ENCODE data around the gene RPL36AL. TPM values are rescaled to one million over a fixed set of nuclear protein-coding genes. Genes with fewer than 3 reads are reported as not detected.
A peak's percentile ranks its signal among the peaks of the same experiment; 100 is the strongest.
"Not testable (repeated sequence)": the region's sequence is repeated elsewhere in the genome, so short reads cannot be mapped to it uniquely, and the experiment has no call there.

Gene RPL36AL
- total RNA-seq: 100 to 1,000 TPM; 236 to 273 TPM
- polyA plus RNA-seq: 709 TPM

GRCh38 chr14:49620182-49621113 is at the start of gene RPL36AL, which contains the start of gene MGAT2:
Gene RPL36AL, minus strand, starts transcription at chr14:49620626. Its CDS starts 1,522 bp downstream, at chr14:49619104.
Gene MGAT2, plus strand, starts transcription at chr14:49620799. Its CDS starts 470 bp downstream, at chr14:49621269.
- peaks cover 0 to 64% (median 8%) of the 10 kb centered on the region in 3 donors for H3K36me3 Mint-ChIP-seq
- H3K4me1 ChIP-seq (ENCODE audit: insufficient read depth, low read length): peaks cover 50% of the 10 kb centered on the region
- peak within 1 kb of the TSS; percentile 99 for H3K27ac ChIP-seq (ENCODE audit: low read depth, low read length)

GRCh38 chr14:49659526-49660455 is 39.4 kb upstream of the RPL36AL start:
- Mint-ChIP-seq H3K36me3 (no peaks in the 10 kb centered on the region), H3K4me3 (no peak overlapping the region), H3K4me1 (peaks cover 0 to 3% (median 3%) of the 10 kb centered on the region in 3 donors), H3K9me3 (no peaks in the 10 kb centered on the region), H3K27me3 (no peaks in the 10 kb centered on the region), H3K27ac (peak overlapping the region in 1 of 8 donors; percentile 54)
- ChIA-PET CTCF (interaction anchor here (0.8 to 1.5 kb wide), 2 partner anchors 9 to 109 kb away, joined by 3 read pairs; no protein-coding TSS in a partner anchor), POLR2A (no interaction called here)
- Histone ChIP-seq H3K27ac (ENCODE audit: low read depth, low read length) (no peak overlapping the region), H3K4me3 (ENCODE audit: low read length) (no peak overlapping the region), H3K9me3 (ENCODE audit: low read length) (no peaks in the 10 kb centered on the region), H3K27me3 (ENCODE audit: insufficient read depth, low read length, poor library complexity, severe bottlenecking) (no peaks in the 10 kb centered on the region), H3K4me1 (ENCODE audit: insufficient read depth, low read length) (no peaks in the 10 kb centered on the region), H3K36me3 (ENCODE audit: insufficient read depth, low read length) (no peaks in the 10 kb centered on the region)
- DNase-seq: no peak

More at GRCh38 chr14:49620182-49621113, at the start of gene RPL36AL, which contains the start of gene MGAT2:
- H3K27me3 ChIP-seq (ENCODE audit: insufficient read depth, low read length, poor library complexity, severe bottlenecking): no peaks in the 10 kb centered on the region
- H3K9me3 ChIP-seq (ENCODE audit: low read length): no peaks in the 10 kb centered on the region
- H3K4me3 ChIP-seq (ENCODE audit: low read length): peak within 1 kb of the TSS; percentile 80
- peak within 1 kb of the TSS; percentile 98 to 100 (median 100) for H3K27ac Mint-ChIP-seq
- H3K36me3 ChIP-seq (ENCODE audit: insufficient read depth, low read length): peaks cover 5% of the 10 kb centered on the region
- no peaks in the 10 kb centered on the region for H3K9me3 Mint-ChIP-seq
- peaks cover 57 to 68% (median 65%) of the 10 kb centered on the region in 3 donors for H3K4me1 Mint-ChIP-seq
- peak; percentile 91 to 96 (median 96) for DNase-seq
- ChIA-PET POLR2A (interaction anchor here (0.5 to 2.7 kb wide), 21 partner anchors 9 to 1203 kb away, joined by 3 to 105 read pairs (median 5); partner anchors contain the start of genes DNAAF2, KLHDC2, LRR1 and POLE2), CTCF (interaction anchor here (0.7 to 7.1 kb wide), 24 partner anchors 9 to 692 kb away, joined by 3 to 151 read pairs (median 4); partner anchors contain the start of genes DMAC2L, DNAAF2, KLHDC2 and L2HGDH)
- no peaks in the 10 kb centered on the region for H3K27me3 Mint-ChIP-seq
- H3K4me3 Mint-ChIP-seq: peak within 1 kb of the TSS; percentile 94 to 99 (median 98)

- POLR2A ChIA-PET: not testable (repeated sequence)
Observed at GRCh38 chr14:49657500-49657899, 37.1 kb upstream of the RPL36AL start.

GRCh38 chr14:49654511-49654910 is 34.1 kb upstream of the RPL36AL start:
- no peak for DNase-seq
- Mint-ChIP-seq H3K9me3 (no peaks in the 10 kb centered on the region), H3K27ac (no peak overlapping the region), H3K4me1 (peaks cover 6 to 9% (median 8%) of the 10 kb centered on the region in 3 donors), H3K27me3 (peaks cover 0 to 1% of the 10 kb centered on the region in 2 donors), H3K36me3 (peaks cover 0 to 3% (median 3%) of the 10 kb centered on the region in 3 donors), H3K4me3 (no peak overlapping the region)
- Histone ChIP-seq H3K9me3 (ENCODE audit: low read length) (no peaks in the 10 kb centered on the region), H3K4me1 (ENCODE audit: insufficient read depth, low read length) (no peaks in the 10 kb centered on the region), H3K27me3 (ENCODE audit: insufficient read depth, low read length, poor library complexity, severe bottlenecking) (no peaks in the 10 kb centered on the region), H3K36me3 (ENCODE audit: insufficient read depth, low read length) (no peaks in the 10 kb centered on the region), H3K4me3 (ENCODE audit: low read length) (no peak overlapping the region), H3K27ac (ENCODE audit: low read depth, low read length) (no peak overlapping the region)
- ChIA-PET CTCF (no interaction called here), POLR2A (no interaction called here)

More at GRCh38 chr14:49657500-49657899, 37.1 kb upstream of the RPL36AL start:
- H3K36me3 ChIP-seq (ENCODE audit: insufficient read depth, low read length); H3K27me3 Mint-ChIP-seq; H3K9me3 Mint-ChIP-seq; H3K4me3 ChIP-seq (ENCODE audit: low read length); H3K27me3 ChIP-seq (ENCODE audit: insufficient read depth, low read length, poor library complexity, severe bottlenecking); H3K4me1 Mint-ChIP-seq; H3K4me3 Mint-ChIP-seq; CTCF ChIA-PET; H3K4me1 ChIP-seq (ENCODE audit: insufficient read depth, low read length); H3K27ac Mint-ChIP-seq; H3K36me3 Mint-ChIP-seq; H3K9me3 ChIP-seq (ENCODE audit: low read length); DNase-seq; H3K27ac ChIP-seq (ENCODE audit: low read depth, low read length): not testable (repeated sequence)

- Mint-ChIP-seq H3K4me1 (peaks cover 6 to 9% (median 8%) of the 10 kb centered on the region in 3 donors), H3K36me3 (peaks cover 0 to 3% (median 3%) of the 10 kb centered on the region in 3 donors), H3K4me3 (no peak overlapping the region), H3K9me3 (no peaks in the 10 kb centered on the region), H3K27me3 (peaks cover 0 to 1% of the 10 kb centered on the region in 2 donors), H3K27ac (peak overlapping the region in 1 of 8 donors; percentile 38)
- Histone ChIP-seq H3K4me1 (ENCODE audit: insufficient read depth, low read length) (no peaks in the 10 kb centered on the region), H3K36me3 (ENCODE audit: insufficient read depth, low read length) (no peaks in the 10 kb centered on the region), H3K27me3 (ENCODE audit: insufficient read depth, low read length, poor library complexity, severe bottlenecking) (no peaks in the 10 kb centered on the region), H3K4me3 (ENCODE audit: low read length) (no peak overlapping the region), H3K9me3 (ENCODE audit: low read length) (no peaks in the 10 kb centered on the region), H3K27ac (ENCODE audit: low read depth, low read length) (no peak overlapping the region)
- ChIA-PET POLR2A (no interaction called here), CTCF (no interaction called here)
- DNase-seq: no peak
Observed at GRCh38 chr14:49653508-49653907, 33.1 kb upstream of the RPL36AL start.

GRCh38 chr14:49642163-49642562 is 21.7 kb upstream of the RPL36AL start:
- Histone ChIP-seq H3K27ac (ENCODE audit: low read depth, low read length) (no peak overlapping the region), H3K36me3 (ENCODE audit: insufficient read depth, low read length) (no peaks in the 10 kb centered on the region), H3K4me3 (ENCODE audit: low read length) (no peak overlapping the region), H3K27me3 (ENCODE audit: insufficient read depth, low read length, poor library complexity, severe bottlenecking) (no peaks in the 10 kb centered on the region), H3K4me1 (ENCODE audit: insufficient read depth, low read length) (peaks cover 10% of the 10 kb centered on the region), H3K9me3 (ENCODE audit: low read length) (no peaks in the 10 kb centered on the region)
- peak overlapping the region; percentile 24 to 91 (median 55) for H3K27ac Mint-ChIP-seq
- POLR2A ChIA-PET: no interaction called here
- no peaks in the 10 kb centered on the region for H3K9me3 Mint-ChIP-seq
- H3K36me3 Mint-ChIP-seq: peaks cover 0 to 38% (median 8%) of the 10 kb centered on the region in 3 donors
- H3K4me3 Mint-ChIP-seq: peak overlapping the region in 4 of 7 donors; percentile 1 to 79 (median 6)
- CTCF ChIA-PET: no interaction called here
- no peak for DNase-seq
- no peaks in the 10 kb centered on the region for H3K27me3 Mint-ChIP-seq
- H3K4me1 Mint-ChIP-seq: peaks cover 49 to 63% (median 62%) of the 10 kb centered on the region in 3 donors

- no peak overlapping the region for H3K27ac ChIP-seq (ENCODE audit: low read depth, low read length)
Observed at GRCh38 chr14:49641697-49642129, 21.3 kb upstream of the RPL36AL start.

More at GRCh38 chr14:49641697-49642129, 21.3 kb upstream of the RPL36AL start:
- peaks cover 0 to 37% (median 11%) of the 10 kb centered on the region in 3 donors for H3K36me3 Mint-ChIP-seq
- H3K4me3 Mint-ChIP-seq: peak overlapping the region in 3 of 7 donors; percentile 1 to 32 (median 9)
- ChIA-PET CTCF (no interaction called here), POLR2A (no interaction called here)
- H3K9me3 ChIP-seq (ENCODE audit: low read length): no peaks in the 10 kb centered on the region
- H3K4me3 ChIP-seq (ENCODE audit: low read length): no peak overlapping the region
- H3K9me3 Mint-ChIP-seq: no peaks in the 10 kb centered on the region
- peaks cover 49 to 63% (median 62%) of the 10 kb centered on the region in 3 donors for H3K4me1 Mint-ChIP-seq
- H3K27me3 ChIP-seq (ENCODE audit: insufficient read depth, low read length, poor library complexity, severe bottlenecking): no peaks in the 10 kb centered on the region
- peaks cover 12% of the 10 kb centered on the region for H3K4me1 ChIP-seq (ENCODE audit: insufficient read depth, low read length)
- peak overlapping the region; percentile 24 to 91 (median 55) for H3K27ac Mint-ChIP-seq
- no peak for DNase-seq
- no peaks in the 10 kb centered on the region for H3K27me3 Mint-ChIP-seq
- H3K36me3 ChIP-seq (ENCODE audit: insufficient read depth, low read length): no peaks in the 10 kb centered on the region

Measured in CD8-positive, alpha-beta memory T cell (primary cell).